Breast epithelium (tissue), 4 donors: ENCODE results near the gene CDCP1. TPM values are rescaled to one million over a fixed set of nuclear protein-coding genes. Genes with fewer than 3 reads are reported as not detected.

Source experiments
- DNase-seq, 2 donors: peaks; one replicate each; pipeline ENCODE4 v3.0.0-alpha.2; 2019; ENCODE audit warnings: low spot score in 2 of 2
- H3K27ac ChIP-seq, 2 donors: fragments of 200-600 bp; sonication (generic) in 1 of 2; one replicate each; pipeline ENCODE4 v1.5.1; 2016 to 2019; ENCODE audit warnings: mild to moderate bottlenecking in 1 of 2
- H3K27me3 ChIP-seq, 2 donors: fragments of 200-600 bp; sonication (generic) in 1 of 2; one replicate each; pipeline versions ENCODE4 v1.5.1 to v1.6.0; 2017 to 2019; ENCODE audit warnings: control low read depth in 1 of 2, mild to moderate bottlenecking in 1 of 2
- H3K36me3 ChIP-seq: fragments of 200-600 bp; one replicate; pipeline ENCODE4 v1.5.1; 2019
- H3K4me1 ChIP-seq, 2 donors: fragments of 200-600 bp; sonication (generic); one replicate each; pipeline ENCODE4 v1.5.1; 2016 to 2019; ENCODE audit warnings: control low read depth in 1 of 2
- H3K4me3 ChIP-seq, 3 donors: fragments of 200-600 bp; sonication (generic); 1 replicate in 2 of 3; 2 replicates in 1 of 3; pipeline ENCODE4 v1.5.1; 2016 to 2019; ENCODE audit warnings: mild to moderate bottlenecking in 3 of 3, moderate library complexity in 2 of 3
- H3K9me3 ChIP-seq, 2 donors: fragments of 200-600 bp; sonication (generic) in 1 of 2; one replicate each; pipeline ENCODE4 v1.5.1; 2016 to 2019; ENCODE audit warnings: control low read depth in 1 of 2
- CTCF ChIP-seq, 3 donors: fragments of 450-650 bp; IDR thresholded peaks; one replicate each; pipeline ENCODE4 v1.5.1; 2016 to 2017; ENCODE audit warnings: antibody characterized with exemption in 3 of 3, mild to moderate bottlenecking in 3 of 3, moderate library complexity in 3 of 3
- POLR2A ChIP-seq: fragments of 450-650 bp; IDR thresholded peaks from one replicate; pipeline ENCODE4 v1.6.1; 2016; ENCODE audit warnings: antibody characterized with exemption, mild to moderate bottlenecking, moderate library complexity
- POLR2AphosphoS5 ChIP-seq, 3 donors: sonication (generic); formaldehyde crosslinking; IDR thresholded peaks; one replicate each; pipeline ENCODE4 v1.6.1; 2017; ENCODE audit warnings: antibody characterized with exemption in 3 of 3
- intact Hi-C: fragments of 100-400 bp; cut with DNase I; formaldehyde crosslinking; loops from one replicate; pipeline ENCODE4 v1.15.1; 2023; ENCODE audit warnings: low total_unique reads
- total RNA-seq, 3 donors: library from RNA; depleted of rRNA; stranded (reverse); fragments of >200 nt; gene quantifications; one replicate each; pipeline ENCODE4 v1.1.0, GENCODE V29; 2016

The CDCP1 gene
- total RNA-seq, 3 donors from 2014 or later: 1.9 to 11.3 (median 8.5) TPM

GRCh38 chr3:45171283-45171682, 25.1 kb upstream of the CDCP1 start:
- intact Hi-C loops: no loop called here
- Histone ChIP-seq H3K27ac (no peak overlapping the region), H3K4me3 (no peak overlapping the region), H3K36me3 (no peaks in the 10 kb centered on the region), H3K27me3 (no peaks in the 10 kb centered on the region), H3K4me1 (peaks cover 0 to 5% of the 10 kb centered on the region in 2 donors), H3K9me3 (no peaks in the 10 kb centered on the region)
- DNase-seq: no peak
- TF ChIP-seq CTCF (IDR thresholded peaks at IDR 0.05) (no peak), POLR2AphosphoS5 (IDR thresholded peaks at IDR 0.05) (no peak), POLR2A (no peak)

GRCh38 chr3:45170096-45170495, 23.9 kb upstream of the CDCP1 start:
- intact Hi-C loops: no loop called here
- Histone ChIP-seq H3K27ac (peak overlapping the region in 1 of 2 donors; percentile 48), H3K27me3 (no peaks in the 10 kb centered on the region), H3K4me1 (peaks cover 0 to 5% of the 10 kb centered on the region in 2 donors), H3K9me3 (no peaks in the 10 kb centered on the region), H3K36me3 (no peaks in the 10 kb centered on the region), H3K4me3 (no peak overlapping the region)
- TF ChIP-seq CTCF (IDR thresholded peaks at IDR 0.05) (no peak), POLR2A (no peak), POLR2AphosphoS5 (IDR thresholded peaks at IDR 0.05) (no peak)
- peak in 1 of 2 donors; percentile 67 for DNase-seq

- H3K36me3 ChIP-seq: no peaks in the 10 kb centered on the region
- no peaks in the 10 kb centered on the region for H3K9me3 ChIP-seq
- H3K4me3 ChIP-seq: no peak overlapping the region
- TF ChIP-seq CTCF (IDR thresholded peaks at IDR 0.05) (no peak), POLR2AphosphoS5 (IDR thresholded peaks at IDR 0.05) (no peak), POLR2A (no peak)
- peak overlapping the region in 1 of 2 donors; percentile 48 for H3K27ac ChIP-seq
- no peaks in the 10 kb centered on the region for H3K27me3 ChIP-seq
- no peak for DNase-seq
- intact Hi-C loops: no loop called here
- H3K4me1 ChIP-seq: peaks cover 0 to 5% of the 10 kb centered on the region in 2 donors
Measured at GRCh38 chr3:45169125-45169904, 23.1 kb upstream of the CDCP1 start.

GRCh38 chr3:45168451-45168850, 22.3 kb upstream of the CDCP1 start:
- no peak overlapping the region for H3K27ac ChIP-seq
- H3K27me3 ChIP-seq: no peaks in the 10 kb centered on the region
- H3K4me1 ChIP-seq: peaks cover 0 to 5% of the 10 kb centered on the region in 2 donors
- TF ChIP-seq CTCF (IDR thresholded peaks at IDR 0.05) (no peak), POLR2A (no peak), POLR2AphosphoS5 (IDR thresholded peaks at IDR 0.05) (no peak)
- no peaks in the 10 kb centered on the region for H3K9me3 ChIP-seq
- intact Hi-C loops: no loop called here
- no peak for DNase-seq
- H3K4me3 ChIP-seq: no peak overlapping the region
- H3K36me3 ChIP-seq: no peaks in the 10 kb centered on the region
